ENCODE data around the gene CTIF. TPM values are rescaled to one million over a fixed set of nuclear protein-coding genes. Genes with fewer than 3 reads are reported as not detected.

Gene CTIF
- polyA plus RNA-seq, 1 donor from 2014 or later: 50.2 TPM

DNA sequence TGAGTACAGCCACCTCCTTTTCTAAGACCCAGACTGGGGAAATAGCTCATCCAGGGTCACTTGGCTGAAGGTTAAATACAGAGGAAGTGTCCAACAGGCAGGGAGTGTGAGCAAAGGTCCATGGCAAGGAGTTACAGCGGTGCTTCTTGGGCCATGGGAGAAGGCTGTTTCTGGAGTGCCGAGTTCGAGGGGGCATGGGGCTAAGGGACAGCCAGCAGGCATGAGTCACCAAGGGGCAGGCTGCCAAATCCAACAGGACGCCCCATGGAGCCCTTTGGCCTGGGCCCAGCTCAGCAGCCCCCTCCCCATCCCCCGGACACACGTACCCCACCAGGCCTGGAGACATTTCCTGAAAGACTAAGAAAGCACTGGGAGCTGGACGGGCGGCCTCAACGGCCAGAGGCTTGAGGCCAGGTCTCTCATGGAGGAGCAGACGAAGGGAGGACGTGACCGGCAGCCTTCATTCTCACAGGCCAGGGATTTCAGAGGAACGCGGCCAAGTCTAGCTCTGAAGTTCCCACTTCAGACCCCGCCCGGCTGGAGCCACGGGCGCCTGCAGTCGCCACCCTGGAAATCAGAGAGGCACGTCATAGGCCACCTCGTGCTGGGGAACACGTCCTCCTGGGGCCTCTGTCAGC is 251.5 kb downstream of the CTIF start:
- no peaks in the 10 kb centered on the region for H3K79me2 ChIP-seq (replicated peaks; ENCODE audit: insufficient read depth, low read length)
- no peaks in the 10 kb centered on the region for H3K36me3 ChIP-seq (ENCODE audit: insufficient read depth, low read length)
- H2AFZ ChIP-seq (ENCODE audit: low read depth, low read length): no peak overlapping the region
- no peak overlapping the region for H3K4me2 ChIP-seq (ENCODE audit: low read length)
- TF ChIP-seq POLR2AphosphoS5 (IDR thresholded peaks at IDR 0.05) (no peak), TAF1 (IDR thresholded peaks at IDR 0.05; ENCODE audit: low read depth) (no peak), MXI1 (conservative IDR thresholded peaks at IDR 0.05; ENCODE audit: poor library complexity, severe bottlenecking) (no peak), RAD21 (conservative IDR thresholded peaks at IDR 0.05) (no peak), EP300 (conservative IDR thresholded peaks at IDR 0.05; ENCODE audit: poor library complexity, severe bottlenecking) (no peak), EZH2 (IDR thresholded peaks at IDR 0.05; ENCODE audit: borderline replicate concordance, insufficient read depth, low read length, poor library complexity, severe bottlenecking) (no peak), SMC3 (conservative IDR thresholded peaks at IDR 0.05; ENCODE audit: poor library complexity) (no peak)
- TF ChIP-seq, protein P1, sequence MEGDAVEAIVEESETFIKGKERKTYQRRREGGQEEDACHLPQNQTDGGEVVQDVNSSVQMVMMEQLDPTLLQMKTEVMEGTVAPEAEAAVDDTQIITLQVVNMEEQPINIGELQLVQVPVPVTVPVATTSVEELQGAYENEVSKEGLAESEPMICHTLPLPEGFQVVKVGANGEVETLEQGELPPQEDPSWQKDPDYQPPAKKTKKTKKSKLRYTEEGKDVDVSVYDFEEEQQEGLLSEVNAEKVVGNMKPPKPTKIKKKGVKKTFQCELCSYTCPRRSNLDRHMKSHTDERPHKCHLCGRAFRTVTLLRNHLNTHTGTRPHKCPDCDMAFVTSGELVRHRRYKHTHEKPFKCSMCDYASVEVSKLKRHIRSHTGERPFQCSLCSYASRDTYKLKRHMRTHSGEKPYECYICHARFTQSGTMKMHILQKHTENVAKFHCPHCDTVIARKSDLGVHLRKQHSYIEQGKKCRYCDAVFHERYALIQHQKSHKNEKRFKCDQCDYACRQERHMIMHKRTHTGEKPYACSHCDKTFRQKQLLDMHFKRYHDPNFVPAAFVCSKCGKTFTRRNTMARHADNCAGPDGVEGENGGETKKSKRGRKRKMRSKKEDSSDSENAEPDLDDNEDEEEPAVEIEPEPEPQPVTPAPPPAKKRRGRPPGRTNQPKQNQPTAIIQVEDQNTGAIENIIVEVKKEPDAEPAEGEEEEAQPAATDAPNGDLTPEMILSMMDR (IDR thresholded peaks at IDR 0.05; ENCODE audit: poor library complexity, severe bottlenecking): no peak
- TF ChIP-seq, protein P2, sequence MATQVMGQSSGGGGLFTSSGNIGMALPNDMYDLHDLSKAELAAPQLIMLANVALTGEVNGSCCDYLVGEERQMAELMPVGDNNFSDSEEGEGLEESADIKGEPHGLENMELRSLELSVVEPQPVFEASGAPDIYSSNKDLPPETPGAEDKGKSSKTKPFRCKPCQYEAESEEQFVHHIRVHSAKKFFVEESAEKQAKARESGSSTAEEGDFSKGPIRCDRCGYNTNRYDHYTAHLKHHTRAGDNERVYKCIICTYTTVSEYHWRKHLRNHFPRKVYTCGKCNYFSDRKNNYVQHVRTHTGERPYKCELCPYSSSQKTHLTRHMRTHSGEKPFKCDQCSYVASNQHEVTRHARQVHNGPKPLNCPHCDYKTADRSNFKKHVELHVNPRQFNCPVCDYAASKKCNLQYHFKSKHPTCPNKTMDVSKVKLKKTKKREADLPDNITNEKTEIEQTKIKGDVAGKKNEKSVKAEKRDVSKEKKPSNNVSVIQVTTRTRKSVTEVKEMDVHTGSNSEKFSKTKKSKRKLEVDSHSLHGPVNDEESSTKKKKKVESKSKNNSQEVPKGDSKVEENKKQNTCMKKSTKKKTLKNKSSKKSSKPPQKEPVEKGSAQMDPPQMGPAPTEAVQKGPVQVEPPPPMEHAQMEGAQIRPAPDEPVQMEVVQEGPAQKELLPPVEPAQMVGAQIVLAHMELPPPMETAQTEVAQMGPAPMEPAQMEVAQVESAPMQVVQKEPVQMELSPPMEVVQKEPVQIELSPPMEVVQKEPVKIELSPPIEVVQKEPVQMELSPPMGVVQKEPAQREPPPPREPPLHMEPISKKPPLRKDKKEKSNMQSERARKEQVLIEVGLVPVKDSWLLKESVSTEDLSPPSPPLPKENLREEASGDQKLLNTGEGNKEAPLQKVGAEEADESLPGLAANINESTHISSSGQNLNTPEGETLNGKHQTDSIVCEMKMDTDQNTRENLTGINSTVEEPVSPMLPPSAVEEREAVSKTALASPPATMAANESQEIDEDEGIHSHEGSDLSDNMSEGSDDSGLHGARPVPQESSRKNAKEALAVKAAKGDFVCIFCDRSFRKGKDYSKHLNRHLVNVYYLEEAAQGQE (IDR thresholded peaks at IDR 0.05; ENCODE audit: borderline replicate concordance): no peak
- H3F3A ChIP-seq (ENCODE audit: insufficient read depth, low read length, poor library complexity, severe bottlenecking): no peaks in the 10 kb centered on the region
- no peaks in the 10 kb centered on the region for H3K9me3 ChIP-seq (ENCODE audit: low read length)
- no peak overlapping the region for H3K27ac ChIP-seq (ENCODE audit: low read length)
- no peaks in the 10 kb centered on the region for H3K27me3 ChIP-seq (ENCODE audit: insufficient read depth, low read depth, low read length)
- H3K4me3 ChIP-seq (ENCODE audit: low read length): no peak overlapping the region
- H3K9me2 ChIP-seq (ENCODE audit: insufficient read depth, low read length): no peaks in the 10 kb centered on the region
- no peaks in the 10 kb centered on the region for H4K20me1 ChIP-seq (ENCODE audit: insufficient read depth)
- no peak overlapping the region for H3K9ac ChIP-seq (ENCODE audit: low read length)

DNA sequence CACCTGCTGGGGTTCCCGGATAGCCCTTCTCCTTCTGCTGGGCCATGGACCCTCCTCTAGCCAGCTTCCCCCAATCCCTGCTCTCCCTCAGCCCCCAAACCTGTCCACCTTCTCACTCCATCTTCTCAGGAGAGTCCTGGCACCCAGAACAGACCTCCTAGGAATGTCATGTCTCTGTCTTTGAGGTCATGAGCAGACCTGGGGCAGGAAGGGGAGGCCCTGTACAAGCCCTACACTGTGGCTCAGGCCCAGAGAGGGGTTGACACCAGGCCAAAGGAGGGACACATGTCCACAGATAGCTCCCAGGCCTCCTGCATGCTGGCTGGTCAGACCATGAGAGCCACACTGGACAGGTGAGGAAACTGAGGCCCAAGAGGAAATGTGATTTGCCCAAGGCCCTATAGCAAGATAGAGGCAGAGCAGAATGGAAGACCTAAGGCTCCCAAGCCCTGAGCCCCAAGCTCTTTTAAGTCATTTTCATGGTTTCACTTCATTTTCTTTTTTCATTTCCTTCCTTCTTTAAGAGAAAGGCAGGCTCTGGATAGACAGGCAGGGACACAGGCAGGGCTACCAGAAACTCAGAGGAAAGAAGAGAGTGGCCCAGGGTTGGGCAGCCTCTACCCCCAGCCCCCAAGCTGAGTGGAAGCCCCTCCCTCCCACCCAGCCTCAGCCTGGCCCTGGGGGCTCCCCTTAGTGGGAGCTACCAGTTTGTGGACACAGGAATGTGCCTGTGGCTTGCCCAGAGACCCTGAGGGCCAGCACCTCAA is 252.2 kb downstream of the CTIF start:
- Histone ChIP-seq H3K27ac (ENCODE audit: low read length) (no peak overlapping the region), H3K79me2 (replicated peaks; ENCODE audit: insufficient read depth, low read length) (no peaks in the 10 kb centered on the region), H3K9ac (ENCODE audit: low read length) (no peak overlapping the region), H4K20me1 (ENCODE audit: insufficient read depth) (no peaks in the 10 kb centered on the region), H3K4me3 (ENCODE audit: low read length) (no peak overlapping the region), H3K36me3 (ENCODE audit: insufficient read depth, low read length) (no peaks in the 10 kb centered on the region), H3K4me2 (ENCODE audit: low read length) (no peak overlapping the region), H3F3A (ENCODE audit: insufficient read depth, low read length, poor library complexity, severe bottlenecking) (no peaks in the 10 kb centered on the region), H3K27me3 (ENCODE audit: insufficient read depth, low read depth, low read length) (no peaks in the 10 kb centered on the region), H3K9me3 (ENCODE audit: low read length) (no peaks in the 10 kb centered on the region), H2AFZ (ENCODE audit: low read depth, low read length) (no peak overlapping the region), H3K9me2 (ENCODE audit: insufficient read depth, low read length) (no peaks in the 10 kb centered on the region)
- TF ChIP-seq MXI1 (conservative IDR thresholded peaks at IDR 0.05; ENCODE audit: poor library complexity, severe bottlenecking): no peak
- TF ChIP-seq TAF1 (IDR thresholded peaks at IDR 0.05; ENCODE audit: low read depth): no peak
- TF ChIP-seq RAD21 (conservative IDR thresholded peaks at IDR 0.05): no peak
- TF ChIP-seq POLR2AphosphoS5 (IDR thresholded peaks at IDR 0.05): no peak
- TF ChIP-seq SMC3 (conservative IDR thresholded peaks at IDR 0.05; ENCODE audit: poor library complexity): no peak
- no peak for TF ChIP-seq EP300 (conservative IDR thresholded peaks at IDR 0.05; ENCODE audit: poor library complexity, severe bottlenecking)
- TF ChIP-seq, protein P1 (IDR thresholded peaks at IDR 0.05; ENCODE audit: poor library complexity, severe bottlenecking): no peak
- TF ChIP-seq, protein P2 (IDR thresholded peaks at IDR 0.05; ENCODE audit: borderline replicate concordance): no peak
- no peak for TF ChIP-seq EZH2 (IDR thresholded peaks at IDR 0.05; ENCODE audit: borderline replicate concordance, insufficient read depth, low read length, poor library complexity, severe bottlenecking)

All from neural cell (in vitro differentiated cells).